Neural crest cell (in vitro differentiated cells): ENCODE measurements around the gene CDH10. TPM values are rescaled to one million over a fixed set of nuclear protein-coding genes. Genes with fewer than 3 reads are reported as not detected.

ENCODE experiments used
- DNase-seq: peaks from one replicate; pipeline ENCODE4 v3.0.0; 2021; ENCODE audit warnings: low read depth, mixed read lengths, low spot score
- H3K27ac Mint-ChIP-seq: one replicate; pipeline ENCODE4 v1.8.0; 2021; ENCODE audit warnings: mild to moderate bottlenecking, mixed read lengths; ENCODE audit not compliant: unreplicated experiment
- H3K27me3 Mint-ChIP-seq: 2 replicates; pipeline ENCODE4 v1.8.0; 2021; ENCODE audit warnings: low read depth, mild to moderate bottlenecking, mixed read lengths
- H3K36me3 Mint-ChIP-seq: 2 replicates; pipeline ENCODE4 v1.8.0; 2021; ENCODE audit warnings: low read depth, mild to moderate bottlenecking, mixed read lengths
- H3K4me1 Mint-ChIP-seq: 2 replicates; pipeline ENCODE4 v1.8.0; 2021; ENCODE audit warnings: mixed read lengths
- H3K4me3 Mint-ChIP-seq: one replicate; pipeline ENCODE4 v1.8.0; 2021; ENCODE audit warnings: mild to moderate bottlenecking, mixed read lengths
- H3K9me3 Mint-ChIP-seq: 2 replicates; pipeline ENCODE4 v1.8.0; 2021; ENCODE audit warnings: mixed read lengths
- CTCF ChIP-seq: fragments of 200-600 bp; sonication (generic); conservative IDR thresholded peaks from 2 replicates; pipeline ENCODE4 v1.5.0; 2021; ENCODE audit warnings: antibody characterized with exemption, mild to moderate bottlenecking
- total RNA-seq: library from RNA; stranded (reverse); gene quantifications from 2 replicates; pipeline ENCODE4 v1.2.1, GENCODE V29; 2021

CDH10 gene
- total RNA-seq, 1 donor from 2014 or later: 4.8 TPM

- no peak for DNase-seq
- Mint-ChIP-seq H3K9me3 (no peaks in the 10 kb centered on the region), H3K27ac (no peak overlapping the region), H3K4me1 (no peaks in the 10 kb centered on the region), H3K27me3 (no peaks in the 10 kb centered on the region), H3K36me3 (peaks cover 2% of the 10 kb centered on the region), H3K4me3 (no peak overlapping the region)
- no peak for TF ChIP-seq CTCF
These were observed 106.4 kb downstream of the CDH10 start for GRCh38 chr5:24538346-24538745.

GRCh38 chr5:24535646-24536045, 109.1 kb downstream of the CDH10 start:
- no peaks in the 10 kb centered on the region for H3K9me3 Mint-ChIP-seq
- DNase-seq: no peak
- no peaks in the 10 kb centered on the region for H3K27me3 Mint-ChIP-seq
- H3K4me3 Mint-ChIP-seq: no peak overlapping the region
- no peaks in the 10 kb centered on the region for H3K4me1 Mint-ChIP-seq
- no peak overlapping the region for H3K27ac Mint-ChIP-seq
- peaks cover 2% of the 10 kb centered on the region for H3K36me3 Mint-ChIP-seq
- TF ChIP-seq CTCF: no peak

GRCh38 chr5:24530906-24531305, 113.9 kb downstream of the CDH10 start:
- no peak for DNase-seq
- H3K9me3 Mint-ChIP-seq: no peaks in the 10 kb centered on the region
- H3K27ac Mint-ChIP-seq: no peak overlapping the region
- H3K36me3 Mint-ChIP-seq: peaks cover 2% of the 10 kb centered on the region
- no peak for TF ChIP-seq CTCF
- H3K4me1 Mint-ChIP-seq: no peaks in the 10 kb centered on the region
- H3K27me3 Mint-ChIP-seq: no peaks in the 10 kb centered on the region
- no peak overlapping the region for H3K4me3 Mint-ChIP-seq

GRCh38 chr5:24525414-24525813, 119.4 kb downstream of the CDH10 start:
- DNase-seq: no peak
- Mint-ChIP-seq H3K36me3 (no peaks in the 10 kb centered on the region), H3K4me3 (no peak overlapping the region), H3K27me3 (no peaks in the 10 kb centered on the region), H3K4me1 (no peaks in the 10 kb centered on the region), H3K9me3 (no peaks in the 10 kb centered on the region), H3K27ac (no peak overlapping the region)
- TF ChIP-seq CTCF: no peak

GRCh38 chr5:24512423-24512822, 132.4 kb downstream of the CDH10 start:
- Mint-ChIP-seq H3K27me3 (no peaks in the 10 kb centered on the region), H3K9me3 (no peaks in the 10 kb centered on the region), H3K36me3 (no peaks in the 10 kb centered on the region), H3K27ac (no peak overlapping the region), H3K4me3 (no peak overlapping the region), H3K4me1 (no peaks in the 10 kb centered on the region)
- TF ChIP-seq CTCF: no peak
- DNase-seq: no peak

- no peaks in the 10 kb centered on the region for H3K27me3 Mint-ChIP-seq
- no peak overlapping the region for H3K27ac Mint-ChIP-seq
- no peaks in the 10 kb centered on the region for H3K4me1 Mint-ChIP-seq
- H3K9me3 Mint-ChIP-seq: no peaks in the 10 kb centered on the region
- H3K36me3 Mint-ChIP-seq: no peaks in the 10 kb centered on the region
- TF ChIP-seq CTCF: no peak
- DNase-seq: no peak
- no peak overlapping the region for H3K4me3 Mint-ChIP-seq
These were observed 134.2 kb downstream of the CDH10 start for GRCh38 chr5:24510523-24510988.
